ENCODE results near the gene EFHC1.

DNA sequence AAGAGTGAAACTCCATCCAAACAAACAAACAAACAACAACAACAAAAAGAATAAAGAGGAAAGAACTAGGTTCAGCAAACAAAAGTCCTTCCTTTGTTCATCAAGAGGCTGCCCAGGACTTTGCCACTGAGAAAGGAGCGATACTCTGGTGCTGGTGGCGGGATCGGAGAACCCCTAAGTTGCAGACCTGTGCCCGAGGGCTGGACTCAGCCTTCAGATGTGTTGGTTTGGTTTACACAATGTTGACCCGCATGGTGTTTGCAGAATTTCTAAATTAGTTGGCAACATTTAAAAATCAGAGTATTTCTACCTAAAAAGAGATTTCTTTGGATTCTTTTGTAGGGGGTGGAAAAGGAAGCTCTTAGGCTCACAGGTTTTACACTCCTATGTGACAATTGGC is 114.2 kb downstream of the EFHC1 start:
- TF ChIP-seq EZH2 (IDR thresholded peaks at IDR 0.05; ENCODE audit: borderline replicate concordance, insufficient read depth, low read depth, low read length, poor library complexity, severe bottlenecking): no peak
- TF ChIP-seq, protein P1, sequence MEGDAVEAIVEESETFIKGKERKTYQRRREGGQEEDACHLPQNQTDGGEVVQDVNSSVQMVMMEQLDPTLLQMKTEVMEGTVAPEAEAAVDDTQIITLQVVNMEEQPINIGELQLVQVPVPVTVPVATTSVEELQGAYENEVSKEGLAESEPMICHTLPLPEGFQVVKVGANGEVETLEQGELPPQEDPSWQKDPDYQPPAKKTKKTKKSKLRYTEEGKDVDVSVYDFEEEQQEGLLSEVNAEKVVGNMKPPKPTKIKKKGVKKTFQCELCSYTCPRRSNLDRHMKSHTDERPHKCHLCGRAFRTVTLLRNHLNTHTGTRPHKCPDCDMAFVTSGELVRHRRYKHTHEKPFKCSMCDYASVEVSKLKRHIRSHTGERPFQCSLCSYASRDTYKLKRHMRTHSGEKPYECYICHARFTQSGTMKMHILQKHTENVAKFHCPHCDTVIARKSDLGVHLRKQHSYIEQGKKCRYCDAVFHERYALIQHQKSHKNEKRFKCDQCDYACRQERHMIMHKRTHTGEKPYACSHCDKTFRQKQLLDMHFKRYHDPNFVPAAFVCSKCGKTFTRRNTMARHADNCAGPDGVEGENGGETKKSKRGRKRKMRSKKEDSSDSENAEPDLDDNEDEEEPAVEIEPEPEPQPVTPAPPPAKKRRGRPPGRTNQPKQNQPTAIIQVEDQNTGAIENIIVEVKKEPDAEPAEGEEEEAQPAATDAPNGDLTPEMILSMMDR (IDR thresholded peaks at IDR 0.05): no peak

All from B cell (primary cell).